Activated CD4-positive, alpha-beta memory T cell treated with anti-CD3 and anti-CD28 coated beads, Interleukin-2, amount 10 ng/mL, durations not matched to agents 7 days and 5 days (primary cell): ENCODE results near the gene ASMTL. TPM values are rescaled to one million over a fixed set of nuclear protein-coding genes. Genes with fewer than 3 reads are reported as not detected.

Source experiments
- CTCF ChIA-PET: fragments of 350-600 bp; sonication (Branson Sonifier 250); formaldehyde crosslinking; loops from one replicate; lab custom pipeline; 2021; ENCODE audit warnings: antibody characterized with exemption, inconsistent platforms; lab: Charles Lee
- POLR2A ChIA-PET: fragments of 350-600 bp; sonication (Branson Sonifier 250); formaldehyde crosslinking; loops from one replicate; lab custom pipeline; 2021; ENCODE audit warnings: antibody characterized with exemption; lab: Charles Lee
- DNase-seq: peaks from one replicate; pipeline ENCODE4 v3.0.0-alpha.2; 2020
- H3K27ac Mint-ChIP-seq: one replicate; pipeline ENCODE4 v1.8.0; 2021; ENCODE audit warnings: mild to moderate bottlenecking, mixed read lengths
- H3K27me3 Mint-ChIP-seq: one replicate; pipeline ENCODE4 v1.8.0; 2021; ENCODE audit warnings: mixed read lengths
- H3K36me3 Mint-ChIP-seq: one replicate; pipeline ENCODE4 v1.8.0; 2021; ENCODE audit warnings: low read depth, mixed read lengths
- H3K4me1 Mint-ChIP-seq: one replicate; pipeline ENCODE4 v1.8.0; 2021; ENCODE audit warnings: mixed read lengths
- H3K4me3 Mint-ChIP-seq: one replicate; pipeline ENCODE4 v1.8.0; 2021; ENCODE audit warnings: mild to moderate bottlenecking, mixed read lengths
- H3K9me3 Mint-ChIP-seq: one replicate; pipeline ENCODE4 v1.8.0; 2021; ENCODE audit warnings: mixed read lengths
- total RNA-seq, 2 experiments: library from RNA; stranded (reverse); gene quantifications; one replicate each; pipeline ENCODE4 v1.2.3, GENCODE V29; 2021

ASMTL gene
- total RNA-seq, 2 experiments from 2014 or later = 62.2 to 63.3 TPM

GRCh38 chrX:1357993-1358392 lies 94.7 kb downstream of the ASMTL start:
- Mint-ChIP-seq H3K27ac (no peak overlapping the region), H3K4me3 (no peak overlapping the region), H3K4me1 (peaks cover 13% of the 10 kb centered on the region), H3K36me3 (peaks cover 48% of the 10 kb centered on the region), H3K9me3 (peaks cover 7% of the 10 kb centered on the region), H3K27me3 (no peaks in the 10 kb centered on the region)
- ChIA-PET POLR2A (no interaction called here), CTCF (no interaction called here)
- DNase-seq = no peak

GRCh38 chrX:1355131-1356046 lies 97.3 kb downstream of the ASMTL start:
- ChIA-PET CTCF (no interaction called here), POLR2A (no interaction called here)
- Mint-ChIP-seq H3K4me1 (peaks cover 10% of the 10 kb centered on the region), H3K36me3 (peaks cover 47% of the 10 kb centered on the region), H3K27ac (peak overlapping the region; percentile 53), H3K4me3 (no peak overlapping the region), H3K9me3 (peaks cover 7% of the 10 kb centered on the region), H3K27me3 (no peaks in the 10 kb centered on the region)
- no peak for DNase-seq

GRCh38 chrX:1354036-1355019 lies 98.4 kb downstream of the ASMTL start:
- Mint-ChIP-seq H3K4me3 (no peak overlapping the region), H3K9me3 (peaks cover under 1% of the 10 kb centered on the region), H3K4me1 (peaks cover 10% of the 10 kb centered on the region), H3K27me3 (no peaks in the 10 kb centered on the region), H3K36me3 (peaks cover 36% of the 10 kb centered on the region), H3K27ac (peak overlapping the region; percentile 68)
- ChIA-PET CTCF (no interaction called here), POLR2A (no interaction called here)
- no peak for DNase-seq

Other genes starting within 250 kb of the ASMTL start
- 1 to 10 TPM; 5.9 to 6.8 TPM for gene CRLF2, start 240.3 kb downstream of the ASMTL start, total RNA-seq
- gene CSF2RA, start 184.1 kb downstream of the ASMTL start, total RNA-seq = 1 to 10 TPM in 1 of 2 experiments, under 1 TPM in 1; 0.35 to 1.1 TPM
- gene IL3RA, start 116.1 kb downstream of the ASMTL start, total RNA-seq = 10 to 100 TPM; 35.2 to 35.4 TPM
- gene SLC25A6, start 60.8 kb downstream of the ASMTL start, total RNA-seq = 100 to 1,000 TPM; 249 to 255 TPM
- 100 to 1,000 TPM; 177 to 180 TPM for gene P2RY8, start 84.3 kb upstream of the ASMTL start, total RNA-seq
- 10 to 100 TPM; 88.5 to 89.5 TPM for gene AKAP17A, start 138.7 kb upstream of the ASMTL start, total RNA-seq
- gene ASMT, start 162.2 kb upstream of the ASMTL start, total RNA-seq = under 1 TPM; 0.40 to 0.48 TPM